HG03135 (cell line): Measurements from ENCODE around the gene COL19A1.

Source experiments
- ATAC-seq: cut with Tn5 transposase; IDR thresholded peaks from one replicate; pipeline ENCODE4 v1.9.1; 2021; ENCODE audit warnings: mild to moderate bottlenecking, moderate library complexity; ENCODE audit not compliant: unreplicated experiment

Gene COL19A1

GRCh38 chr6:70216767-70217166 lies 350.4 kb downstream of the COL19A1 start:
- ATAC-seq: no peak

DNA sequence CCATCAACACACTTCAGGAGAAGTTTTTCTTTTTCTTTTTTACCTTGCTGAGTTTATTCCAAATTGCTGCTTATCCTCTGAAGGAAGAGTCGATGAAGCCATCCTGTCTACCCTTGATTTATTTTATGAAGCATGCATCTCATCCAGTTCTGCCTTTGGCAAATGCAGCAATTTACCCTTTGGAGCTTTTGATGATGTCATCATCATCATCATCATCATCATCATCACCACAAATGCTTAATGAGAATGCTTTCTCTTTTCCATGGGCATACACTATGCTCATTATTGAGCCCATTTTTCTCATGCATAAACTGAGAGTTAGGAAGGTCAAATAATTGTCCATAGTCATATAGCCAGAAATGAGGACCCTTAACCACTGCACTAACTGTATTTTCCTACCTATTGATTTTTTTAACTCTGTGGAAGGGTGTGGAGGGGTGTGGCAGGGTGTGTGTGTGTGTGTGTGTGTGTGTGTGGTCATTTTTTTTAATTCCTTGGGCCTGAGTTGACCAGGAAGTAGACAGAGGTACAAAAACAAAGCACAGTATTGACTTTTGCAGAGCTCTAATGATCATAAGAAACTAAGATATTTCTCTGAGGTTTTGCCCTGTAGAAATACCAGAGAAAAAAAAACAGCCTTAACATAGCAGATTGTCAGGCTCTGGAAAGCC lies 353.7 kb downstream of the COL19A1 start:
- ATAC-seq: no peak

DNA sequence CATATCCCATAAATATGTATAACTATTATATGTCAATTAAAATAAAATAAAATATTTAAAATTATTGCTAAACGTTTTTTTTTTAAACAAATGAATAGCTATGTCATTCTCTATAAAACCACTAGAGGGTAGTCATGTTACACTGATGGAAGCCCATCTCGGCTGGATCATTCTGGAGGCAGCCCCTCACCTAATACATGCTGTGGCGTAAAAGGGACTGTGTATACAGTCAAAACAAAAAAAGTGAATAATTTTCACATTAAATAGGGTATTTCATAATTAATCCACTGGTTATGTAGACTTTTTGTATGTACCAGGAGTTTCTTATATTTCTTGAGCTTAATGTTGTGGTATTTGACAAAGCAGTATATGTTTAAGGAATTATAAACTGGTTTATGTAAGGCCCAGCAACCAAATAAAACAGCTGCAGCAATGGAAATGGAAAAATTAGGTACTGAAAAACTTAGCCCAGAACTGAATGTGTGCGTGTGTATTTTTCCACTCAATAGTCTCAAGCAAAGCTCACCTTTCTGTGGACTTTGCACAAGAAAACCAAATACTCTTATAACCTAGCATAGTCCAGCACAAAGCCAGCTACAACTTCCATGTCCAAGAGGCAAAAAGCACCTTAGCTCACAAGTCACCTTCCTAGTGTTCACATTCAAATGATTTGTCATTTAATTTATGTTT lies 354.8 kb downstream of the COL19A1 start:
- peak; percentile 58 for ATAC-seq

GRCh38 chr6:70221715-70222438 lies 355.5 kb downstream of the COL19A1 start:
- ATAC-seq: no peak

GRCh38 chr6:70222439-70222749 lies 356.0 kb downstream of the COL19A1 start:
- no peak for ATAC-seq

DNA sequence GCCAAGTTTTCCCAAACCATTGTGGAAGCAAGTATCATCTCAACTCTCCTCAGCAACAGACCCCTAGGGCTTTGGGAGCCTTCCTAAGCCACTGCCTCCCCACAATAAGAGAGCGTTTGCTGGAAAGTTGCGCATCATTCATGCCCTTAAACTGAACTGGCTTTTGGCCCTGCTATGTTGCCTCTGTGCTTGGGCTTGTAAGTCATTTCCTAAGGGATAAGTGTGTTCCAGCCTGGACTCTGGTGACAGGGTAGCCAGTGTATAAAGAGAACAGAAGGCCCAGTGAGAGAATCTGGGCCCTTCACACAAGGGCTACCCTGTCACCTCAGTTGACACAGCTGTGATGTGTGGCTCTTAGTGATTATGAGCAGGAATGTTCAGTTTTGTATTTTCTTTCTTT lies 358.7 kb downstream of the COL19A1 start:
- ATAC-seq: no peak

- no peak for ATAC-seq
Measured at GRCh38 chr6:70231311-70231710, 365.0 kb downstream of the COL19A1 start.

DNA sequence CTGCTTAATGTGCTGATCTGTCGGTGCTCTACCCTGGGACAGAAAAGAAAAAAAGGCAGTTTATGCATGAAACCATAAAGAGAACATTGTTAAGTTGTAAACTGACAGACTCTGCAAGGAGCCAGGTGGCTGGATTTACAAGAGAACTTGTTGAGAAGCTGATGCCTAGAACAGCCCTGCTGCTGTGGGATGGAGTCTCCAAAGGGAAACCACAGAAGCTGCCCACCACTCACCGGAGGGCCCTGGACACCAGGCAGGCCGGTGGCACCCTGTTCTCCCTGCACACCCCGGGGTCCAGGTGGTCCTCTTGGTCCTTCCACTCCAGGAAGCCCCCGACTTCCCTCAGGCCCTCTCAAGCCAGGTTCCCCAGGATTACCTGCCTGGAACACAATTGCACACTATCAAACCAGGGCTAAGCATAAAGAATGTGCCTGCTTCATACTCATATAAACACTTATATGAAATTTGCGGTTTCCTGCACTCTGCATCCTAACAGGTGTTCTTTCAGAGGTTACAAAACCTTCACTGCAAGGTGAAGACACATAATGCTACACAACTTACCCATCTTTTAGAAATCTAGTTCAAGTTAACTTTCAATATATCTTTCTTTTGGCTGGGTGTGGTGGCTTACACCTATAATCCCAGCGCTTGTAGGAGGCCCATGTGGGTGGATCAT lies 368.3 kb downstream of the COL19A1 start:
- ATAC-seq: no peak

- ATAC-seq: no peak
Measured at GRCh38 chr6:70236343-70236742, 370.0 kb downstream of the COL19A1 start.

DNA sequence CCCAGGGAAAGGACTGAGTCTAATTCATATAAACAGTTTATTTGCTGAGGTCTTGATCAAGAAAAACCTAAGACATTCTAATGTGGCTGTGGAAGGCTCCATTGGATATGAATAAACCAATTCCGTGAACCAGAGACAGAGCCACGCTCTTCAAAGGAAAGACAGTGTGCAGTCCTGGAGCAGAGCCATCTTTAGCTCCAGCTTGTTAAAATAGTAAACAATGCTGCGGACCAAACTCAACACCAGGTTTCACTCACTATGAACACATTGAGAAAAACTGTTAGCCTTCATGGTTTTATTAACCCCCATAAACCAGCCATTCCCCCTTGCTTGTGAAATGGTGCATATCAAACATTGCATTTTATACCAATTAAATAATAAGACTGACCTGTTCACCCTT lies 374.7 kb downstream of the COL19A1 start:
- no peak for ATAC-seq

- ATAC-seq: no peak
Measured at GRCh38 chr6:70241991-70242420, 375.6 kb downstream of the COL19A1 start.

- ATAC-seq: no peak
Measured at GRCh38 chr6:70246118-70246517, 379.8 kb downstream of the COL19A1 start.

GRCh38 chr6:70252604-70253003 lies 386.2 kb downstream of the COL19A1 start:
- no peak for ATAC-seq

GRCh38 chr6:70253923-70254322 lies 387.6 kb downstream of the COL19A1 start:
- no peak for ATAC-seq

DNA sequence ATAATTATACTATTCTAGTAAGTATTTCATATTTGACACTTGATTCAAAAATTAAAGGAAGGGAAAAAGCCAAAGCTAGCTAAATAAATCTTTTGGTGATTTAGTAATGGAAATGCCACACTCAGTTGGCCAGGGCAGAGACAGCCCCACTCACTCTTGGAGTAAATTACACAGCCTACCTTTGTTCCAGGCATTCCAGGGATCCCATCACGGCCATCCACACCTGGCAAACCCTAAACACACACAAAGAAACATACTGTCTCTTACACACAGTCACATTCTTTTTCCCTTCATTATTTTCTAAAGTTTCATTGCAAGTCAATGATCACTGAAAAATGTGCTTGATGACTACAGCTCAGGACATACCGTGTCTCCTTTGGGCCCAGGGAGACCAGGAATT lies 388.4 kb downstream of the COL19A1 start:
- ATAC-seq: no peak

DNA sequence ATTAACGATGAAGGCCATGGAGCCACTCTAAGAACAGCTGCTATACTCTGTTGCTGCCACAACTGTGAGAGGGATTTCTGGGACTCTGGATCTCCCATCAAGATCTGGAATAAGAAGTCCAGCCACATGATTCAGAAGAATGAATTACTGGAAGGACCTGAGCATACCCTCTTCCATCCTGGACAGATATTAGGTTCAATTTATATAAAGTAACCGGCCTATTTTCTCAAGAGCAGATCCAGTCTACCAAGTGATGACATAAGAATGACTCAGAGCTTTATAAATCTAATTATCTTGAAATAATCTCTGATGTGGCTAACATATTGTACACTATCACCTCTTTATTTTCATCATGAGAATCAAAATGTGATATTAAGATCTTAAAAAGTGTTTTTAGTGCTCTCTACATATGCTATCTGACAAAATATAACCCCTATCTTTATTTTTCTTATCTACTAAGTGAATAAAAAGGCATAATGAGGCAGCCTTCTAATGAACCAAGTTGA lies 391.5 kb downstream of the COL19A1 start:
- ATAC-seq: no peak

DNA sequence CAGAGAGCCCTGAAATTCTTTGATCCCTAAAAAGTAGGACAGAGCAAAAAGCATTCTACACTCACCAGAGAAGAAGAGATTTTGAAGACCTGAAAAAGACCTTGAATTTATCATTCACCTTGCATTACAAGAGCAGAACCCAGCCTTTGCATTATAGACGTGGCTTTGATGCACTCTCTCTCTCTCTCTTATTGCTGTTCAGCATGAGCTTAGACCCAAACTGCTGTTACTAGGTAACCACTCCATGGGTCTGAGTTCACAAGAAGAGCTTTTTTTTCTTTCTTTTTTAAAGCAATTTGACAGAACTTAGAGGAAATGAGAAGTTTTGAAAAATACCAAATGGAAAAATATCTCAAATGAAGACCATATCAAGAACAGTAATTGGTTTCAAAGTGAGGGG lies 392.1 kb downstream of the COL19A1 start:
- ATAC-seq: no peak
